GM19351 (cell line): ENCODE measurements around the gene HINFP.
A peak's percentile ranks its signal among the peaks of the same experiment; 100 is the strongest.

Experiments
- ATAC-seq: cut with Tn5 transposase; IDR thresholded peaks from one replicate; pipeline ENCODE4 v1.9.1; 2021; ENCODE audit warnings: mild to moderate bottlenecking, moderate library complexity; ENCODE audit not compliant: unreplicated experiment

Gene HINFP, protein sequence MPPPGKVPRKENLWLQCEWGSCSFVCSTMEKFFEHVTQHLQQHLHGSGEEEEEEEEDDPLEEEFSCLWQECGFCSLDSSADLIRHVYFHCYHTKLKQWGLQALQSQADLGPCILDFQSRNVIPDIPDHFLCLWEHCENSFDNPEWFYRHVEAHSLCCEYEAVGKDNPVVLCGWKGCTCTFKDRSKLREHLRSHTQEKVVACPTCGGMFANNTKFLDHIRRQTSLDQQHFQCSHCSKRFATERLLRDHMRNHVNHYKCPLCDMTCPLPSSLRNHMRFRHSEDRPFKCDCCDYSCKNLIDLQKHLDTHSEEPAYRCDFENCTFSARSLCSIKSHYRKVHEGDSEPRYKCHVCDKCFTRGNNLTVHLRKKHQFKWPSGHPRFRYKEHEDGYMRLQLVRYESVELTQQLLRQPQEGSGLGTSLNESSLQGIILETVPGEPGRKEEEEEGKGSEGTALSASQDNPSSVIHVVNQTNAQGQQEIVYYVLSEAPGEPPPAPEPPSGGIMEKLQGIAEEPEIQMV

DNA sequence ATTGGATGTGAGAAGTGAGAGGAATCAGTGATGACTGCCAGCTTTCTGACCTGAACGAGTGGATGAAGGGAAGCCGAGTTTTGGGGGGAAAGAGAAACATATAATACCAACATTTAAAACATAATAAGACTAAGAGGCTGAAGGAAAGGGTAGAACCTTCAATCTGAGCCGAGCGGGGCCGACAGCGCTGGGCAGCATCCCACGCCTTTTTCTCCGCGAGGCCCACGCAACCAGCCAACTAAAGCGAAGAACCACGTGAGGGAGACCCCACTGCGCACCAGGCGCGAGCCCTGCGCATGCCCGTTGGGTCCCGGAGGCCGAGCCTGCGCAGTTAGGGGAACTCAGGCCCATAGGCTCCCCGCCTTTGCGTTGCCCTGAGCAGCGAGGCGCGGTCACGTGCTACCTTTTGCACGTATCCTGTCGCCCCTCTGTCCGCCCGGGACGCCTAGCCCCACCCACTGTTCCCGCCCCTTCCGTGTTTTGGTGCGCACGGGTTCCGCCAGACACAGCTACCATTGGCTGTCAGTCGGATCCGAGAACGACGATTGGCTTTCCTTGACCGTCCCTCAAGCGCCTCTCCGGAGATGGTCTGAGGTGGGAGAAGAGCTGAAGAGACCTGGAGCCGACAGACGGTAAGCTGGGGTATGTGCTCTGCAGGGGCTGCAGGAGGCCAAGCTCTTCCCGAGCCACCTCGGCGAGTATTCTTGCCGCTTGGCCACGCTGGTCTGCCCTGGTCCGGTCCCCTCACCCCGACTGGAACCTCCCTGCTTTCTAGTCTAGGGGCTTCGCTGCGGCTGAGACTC lies at the start of gene HINFP:
TSS of gene HINFP (plus strand) at position 573 of the 803 bp plus-strand sequence. CDS start 5,365 bp downstream, outside the sequence.
- peak; percentile 94 for ATAC-seq

DNA sequence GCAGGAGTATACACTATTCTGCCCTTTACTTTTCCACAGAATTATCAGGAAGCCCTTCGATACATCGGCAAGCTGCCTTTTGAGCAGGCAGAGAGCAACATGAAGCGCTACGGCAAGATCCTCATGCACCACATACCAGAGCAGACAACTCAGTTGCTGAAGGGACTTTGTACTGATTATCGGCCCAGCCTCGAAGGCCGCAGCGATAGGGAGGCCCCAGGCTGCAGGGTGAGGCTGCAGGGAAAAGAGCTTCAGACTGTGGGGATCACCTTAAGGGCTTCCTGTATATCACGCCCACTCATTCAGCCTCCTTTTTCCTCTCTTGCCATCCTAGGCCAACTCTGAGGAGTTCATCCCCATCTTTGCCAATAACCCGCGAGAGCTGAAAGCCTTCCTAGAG lies 43.5 kb upstream of the HINFP start:
- no peak for ATAC-seq

DNA sequence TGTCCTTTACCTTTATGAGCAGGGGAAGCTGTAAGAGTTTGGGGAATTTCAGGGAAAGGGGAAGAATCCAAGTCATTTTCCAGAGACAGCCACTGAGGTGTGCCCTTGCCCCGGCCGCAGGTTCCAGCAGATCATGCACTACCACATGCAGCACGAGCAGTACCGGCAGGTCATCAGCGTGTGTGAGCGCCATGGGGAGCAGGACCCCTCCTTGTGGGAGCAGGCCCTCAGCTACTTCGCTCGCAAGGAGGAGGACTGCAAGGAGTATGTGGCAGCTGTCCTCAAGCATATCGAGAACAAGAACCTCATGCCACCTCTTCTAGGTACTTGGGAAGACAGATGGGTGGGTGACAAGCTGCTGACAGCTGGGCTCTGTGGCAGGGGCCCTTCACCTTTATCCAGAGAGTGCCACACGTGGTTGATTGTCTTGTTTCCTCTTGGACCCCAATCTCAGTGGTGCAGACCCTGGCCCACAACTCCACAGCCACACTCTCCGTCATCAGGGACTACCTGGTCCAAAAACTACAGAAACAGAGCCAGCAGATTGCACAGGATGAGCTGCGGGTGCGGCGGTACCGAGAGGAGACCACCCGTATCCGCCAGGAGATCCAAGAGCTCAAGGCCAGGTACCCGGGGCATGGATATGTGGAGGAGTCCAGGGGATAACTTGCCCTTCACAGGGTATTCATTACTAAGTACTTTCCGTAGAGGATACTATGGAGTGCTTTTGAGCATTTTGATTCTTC lies 42.5 kb upstream of the HINFP start:
- ATAC-seq, result no peak

GRCh38 chr11:119081682-119082260 lies 39.6 kb upstream of the HINFP start:
- ATAC-seq, result no peak

DNA sequence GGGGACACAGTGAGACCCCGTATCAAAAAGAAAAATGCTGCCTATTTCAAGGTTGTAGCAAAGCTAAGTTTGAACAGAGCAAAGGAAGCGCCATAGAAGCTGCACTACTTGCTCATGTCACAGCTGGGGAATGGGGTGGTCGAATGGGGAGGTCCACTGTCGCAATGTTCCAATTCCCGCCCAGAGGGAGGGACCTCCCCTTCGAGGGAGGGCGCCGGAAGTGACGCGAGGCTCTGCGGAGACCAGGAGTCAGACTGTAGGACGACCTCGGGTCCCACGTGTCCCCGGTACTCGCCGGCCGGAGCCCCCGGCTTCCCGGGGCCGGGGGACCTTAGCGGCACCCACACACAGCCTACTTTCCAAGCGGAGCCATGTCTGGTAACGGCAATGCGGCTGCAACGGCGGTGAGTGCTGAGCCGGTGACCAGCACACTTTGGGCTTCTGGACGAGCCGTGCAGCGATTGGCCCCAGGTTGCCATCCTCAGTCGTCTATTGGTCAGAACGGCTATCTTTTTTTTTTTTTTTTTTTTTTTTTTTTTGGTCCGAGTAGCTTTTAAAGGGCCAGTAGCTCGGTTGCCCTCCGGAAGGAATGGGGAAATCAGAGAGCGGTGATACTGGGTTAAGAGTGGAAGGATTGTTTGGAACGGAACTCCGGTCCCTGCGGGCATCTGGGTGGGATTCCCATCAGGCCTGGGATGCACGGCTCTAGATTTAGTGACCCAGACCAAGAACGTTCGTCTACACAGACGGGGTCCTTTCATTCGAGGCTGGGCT lies 36.5 kb upstream of the HINFP start, which contains the start of gene HMBS:
TSS of gene HMBS (plus strand) at position 219 of the 774 bp plus-strand sequence. CDS start at position 372, 153 bp downstream.
- ATAC-seq, result peak; percentile 94

GRCh38 chr11:119085437-119085847 lies 35.9 kb upstream of the HINFP start:
- ATAC-seq, result peak; percentile 3

DNA sequence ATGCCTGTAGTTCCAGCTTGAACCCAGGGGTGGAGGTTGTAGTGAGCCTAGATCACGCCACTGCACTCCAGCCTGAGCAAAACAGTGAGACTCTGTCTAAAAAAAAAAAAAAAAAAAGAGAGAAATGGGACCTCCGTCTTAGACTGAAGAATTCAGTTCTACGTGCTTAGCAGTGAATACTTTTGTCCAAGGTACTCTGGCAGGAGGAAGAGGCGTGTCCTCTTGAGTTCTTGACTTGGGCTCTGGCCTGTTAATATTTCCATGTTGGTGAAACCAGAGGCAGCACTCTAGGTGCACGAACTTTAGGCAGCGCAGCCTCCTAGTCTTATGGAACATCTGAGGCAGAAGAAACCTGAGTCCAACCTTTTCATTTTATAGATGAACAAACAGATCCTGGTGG lies 34.3 kb upstream of the HINFP start:
- ATAC-seq, result no peak

- no peak for ATAC-seq
Measured at GRCh38 chr11:119087747-119088241, 33.6 kb upstream of the HINFP start.

DNA sequence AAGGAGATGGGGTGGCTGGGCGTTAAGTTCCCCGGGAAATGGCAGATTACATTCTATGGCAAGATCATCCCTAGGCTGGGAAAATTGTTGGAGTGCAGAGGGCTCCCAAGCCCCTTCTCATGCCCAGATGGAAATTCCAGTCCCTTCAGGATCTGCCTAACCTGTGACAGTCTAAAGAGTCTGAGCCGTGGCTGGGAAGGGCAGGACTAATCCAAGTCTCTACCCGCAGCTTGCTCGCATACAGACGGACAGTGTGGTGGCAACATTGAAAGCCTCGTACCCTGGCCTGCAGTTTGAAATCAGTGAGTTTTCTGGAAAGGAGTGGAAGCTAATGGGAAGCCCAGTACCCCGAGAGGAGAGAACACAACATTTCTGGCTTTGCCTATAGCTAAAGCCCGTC lies 33.0 kb upstream of the HINFP start:
- no peak for ATAC-seq

DNA sequence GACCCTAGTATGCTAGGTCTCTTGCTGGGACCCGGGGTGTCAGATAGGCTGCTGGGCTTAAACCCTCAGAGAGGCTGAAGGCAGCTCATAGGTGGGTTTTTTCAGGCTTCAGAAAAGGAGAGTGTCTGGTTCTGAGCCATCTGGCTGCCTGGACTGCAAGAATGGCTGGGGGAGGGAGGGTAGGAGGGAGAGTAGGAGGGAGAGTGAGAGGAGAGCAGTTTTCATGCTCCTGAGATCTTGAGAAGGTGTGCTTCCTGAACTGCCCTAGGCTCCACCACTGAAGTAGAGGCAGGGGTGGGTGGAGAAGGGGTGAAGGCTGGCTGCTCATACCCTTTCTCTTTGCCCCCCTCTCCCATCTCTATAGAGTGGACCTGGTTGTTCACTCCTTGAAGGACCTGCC lies 32.1 kb upstream of the HINFP start:
- no peak for ATAC-seq

DNA sequence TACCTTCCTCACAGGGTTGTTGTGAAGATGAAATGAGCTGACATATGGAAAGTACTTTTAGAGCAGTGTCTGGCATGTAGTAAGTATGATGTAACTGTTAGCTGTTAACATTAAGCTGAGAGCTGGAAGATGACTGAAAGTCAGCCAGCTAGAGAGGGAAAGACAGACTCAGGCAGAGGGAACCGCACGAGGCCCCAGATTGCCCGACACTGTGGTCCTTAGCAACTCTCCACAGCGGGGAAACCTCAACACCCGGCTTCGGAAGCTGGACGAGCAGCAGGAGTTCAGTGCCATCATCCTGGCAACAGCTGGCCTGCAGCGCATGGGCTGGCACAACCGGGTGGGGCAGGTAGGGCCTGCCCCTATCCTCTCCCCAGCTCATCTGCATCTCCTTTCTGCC lies 30.2 kb upstream of the HINFP start:
- no peak for ATAC-seq

GRCh38 chr11:119091966-119092879 lies 29.2 kb upstream of the HINFP start:
- no peak for ATAC-seq

DNA sequence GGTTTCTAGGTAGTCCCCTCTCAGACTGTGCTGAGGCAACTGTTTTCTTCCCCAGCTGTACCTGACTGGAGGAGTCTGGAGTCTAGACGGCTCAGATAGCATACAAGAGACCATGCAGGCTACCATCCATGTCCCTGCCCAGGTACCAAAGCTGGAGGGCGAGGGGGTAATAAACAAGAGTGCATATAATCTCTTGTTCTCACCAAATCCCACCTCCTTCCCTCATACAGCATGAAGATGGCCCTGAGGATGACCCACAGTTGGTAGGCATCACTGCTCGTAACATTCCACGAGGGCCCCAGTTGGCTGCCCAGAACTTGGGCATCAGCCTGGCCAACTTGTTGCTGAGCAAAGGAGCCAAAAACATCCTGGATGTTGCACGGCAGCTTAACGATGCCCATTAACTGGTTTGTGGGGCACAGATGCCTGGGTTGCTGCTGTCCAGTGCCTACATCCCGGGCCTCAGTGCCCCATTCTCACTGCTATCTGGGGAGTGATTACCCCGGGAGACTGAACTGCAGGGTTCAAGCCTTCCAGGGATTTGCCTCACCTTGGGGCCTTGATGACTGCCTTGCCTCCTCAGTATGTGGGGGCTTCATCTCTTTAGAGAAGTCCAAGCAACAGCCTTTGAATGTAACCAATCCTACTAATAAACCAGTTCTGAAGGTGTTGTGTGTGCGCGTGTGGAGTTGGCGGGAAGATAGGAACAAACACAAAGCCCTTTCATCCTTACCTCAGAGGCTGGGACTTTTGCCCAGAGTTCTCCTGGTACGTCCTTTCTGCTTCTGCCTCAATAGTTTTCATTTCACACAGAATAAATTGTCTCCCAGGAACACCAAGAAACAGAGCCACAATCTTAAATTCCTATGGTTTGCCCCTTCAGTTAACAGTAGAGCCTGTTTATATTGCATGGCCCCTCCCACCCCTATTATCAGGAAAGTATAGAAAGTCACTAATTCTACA lies 28.2 kb upstream of the HINFP start:
- ATAC-seq, result no peak

- ATAC-seq, result no peak
Measured at GRCh38 chr11:119093942-119094815, 27.2 kb upstream of the HINFP start.

GRCh38 chr11:119094816-119095065 lies 26.6 kb upstream of the HINFP start:
- ATAC-seq, result peak; percentile 34

- peak; percentile 77 for ATAC-seq
Measured at GRCh38 chr11:119095066-119095880, 26.1 kb upstream of the HINFP start.
